WTC11 (cell line): ENCODE data around the gene IGSF6. TPM values are rescaled to one million over a fixed set of nuclear protein-coding genes. Genes with fewer than 3 reads are reported as not detected.
"Not testable (repeated sequence)": the region's sequence is repeated elsewhere in the genome, so short reads cannot be mapped to it uniquely, and the experiment has no call there.

Experiments
- ATAC-seq: fragments of 200-7000 bp; cut with Tn5 transposase; 2 replicates; pipeline ENCODE4 v1.10.0; 2021; ENCODE audit warnings: mild to moderate bottlenecking, moderate library complexity
- CTCF ChIA-PET: fragments of 300-600 bp; sonication (Branson Sonifier 250); formaldehyde crosslinking; loops from one replicate; lab custom pipeline; 2021; ENCODE audit warnings: antibody characterized with exemption; lab: Charles Lee
- POLR2A ChIA-PET: fragments of 350-600 bp; sonication (Branson Sonifier 250); formaldehyde crosslinking; loops from one replicate; lab custom pipeline; 2021; ENCODE audit warnings: antibody characterized with exemption; lab: Charles Lee
- DNase-seq: peaks from one replicate; pipeline ENCODE4 v3.0.0; 2021; ENCODE audit warnings: low spot score
- H3K27ac Mint-ChIP-seq: 2 replicates; pipeline ENCODE4 v1.8.0; 2021; ENCODE audit warnings: mixed read lengths
- H3K27me3 Mint-ChIP-seq: 2 replicates; pipeline ENCODE4 v1.8.0; 2021; ENCODE audit warnings: low read depth, mild to moderate bottlenecking, moderate library complexity, mixed read lengths
- H3K36me3 Mint-ChIP-seq: 2 replicates; pipeline ENCODE4 v1.8.0; 2021; ENCODE audit warnings: mixed read lengths
- H3K4me1 Mint-ChIP-seq: 2 replicates; pipeline ENCODE4 v1.8.0; 2022; ENCODE audit warnings: mixed read lengths
- H3K4me3 Mint-ChIP-seq: 2 replicates; pipeline ENCODE4 v1.8.0; 2021; ENCODE audit warnings: mild to moderate bottlenecking, moderate library complexity, mixed read lengths
- H3K9me3 Mint-ChIP-seq: 2 replicates; pipeline ENCODE4 v1.8.0; 2021; ENCODE audit warnings: mixed read lengths
- CBFB ChIP-seq: sonication (generic); formaldehyde crosslinking; IDR thresholded peaks from 2 replicates; pipeline ENCODE4 v1.8.1; 2022; ENCODE audit warnings: mild to moderate bottlenecking, low read depth, missing genetic modification reagents
- CDX4 ChIP-seq: fragments of 250-450 bp; sonication (Bioruptor Pico); IDR thresholded peaks from 2 replicates; pipeline ENCODE4 v1.9.0; 2021; ENCODE audit warnings: moderate library complexity, mild to moderate bottlenecking, inconsistent platforms, borderline replicate concordance
- CREM ChIP-seq: sonication (generic); formaldehyde crosslinking; IDR thresholded peaks from 2 replicates; pipeline ENCODE4 v1.8.1; 2022; ENCODE audit warnings: mild to moderate bottlenecking, missing genetic modification reagents, moderate library complexity
- E2F4 ChIP-seq: sonication (generic); formaldehyde crosslinking; IDR thresholded peaks from 2 replicates; pipeline ENCODE4 v1.8.1; 2022; ENCODE audit warnings: low read depth, mild to moderate bottlenecking, moderate library complexity, missing genetic modification reagents, borderline replicate concordance
- EMX1 ChIP-seq: fragments of 250-450 bp; sonication (Bioruptor Pico); IDR thresholded peaks from 2 replicates; pipeline ENCODE4 v1.8.0; 2021; ENCODE audit warnings: mild to moderate bottlenecking
- FOXJ3 ChIP-seq: sonication (generic); formaldehyde crosslinking; IDR thresholded peaks from 2 replicates; pipeline ENCODE4 v1.9.0; 2021; ENCODE audit warnings: missing genetic modification reagents, mild to moderate bottlenecking, borderline replicate concordance
- KAT7 ChIP-seq: sonication (generic); formaldehyde crosslinking; IDR thresholded peaks from 2 replicates; pipeline ENCODE4 v1.8.1; 2023; ENCODE audit warnings: missing genetic modification reagents, mild to moderate bottlenecking, borderline replicate concordance
- MLX ChIP-seq: sonication (generic); formaldehyde crosslinking; IDR thresholded peaks from 2 replicates; pipeline ENCODE4 v1.8.1; 2023; ENCODE audit warnings: mild to moderate bottlenecking, missing genetic modification reagents, moderate library complexity
- NFE2L1 ChIP-seq: sonication (generic); formaldehyde crosslinking; IDR thresholded peaks from 2 replicates; pipeline ENCODE4 v1.8.1; 2023; ENCODE audit warnings: missing genetic modification reagents
- OVOL2 ChIP-seq: fragments of 250-450 bp; sonication (Bioruptor Pico); IDR thresholded peaks from 2 replicates; pipeline ENCODE4 v1.9.0; 2021; ENCODE audit warnings: mild to moderate bottlenecking, borderline replicate concordance
- PRRX2 ChIP-seq: fragments of 250-450 bp; sonication (Bioruptor Pico); IDR thresholded peaks from 2 replicates; pipeline ENCODE4 v1.8.0; 2021; ENCODE audit warnings: mild to moderate bottlenecking
- RORB ChIP-seq: fragments of 250-450 bp; sonication (Bioruptor Pico); IDR thresholded peaks from 2 replicates; pipeline ENCODE4 v1.9.0; 2021; ENCODE audit warnings: mild to moderate bottlenecking
- TEAD1 ChIP-seq: sonication (generic); formaldehyde crosslinking; IDR thresholded peaks from 2 replicates; pipeline ENCODE4 v1.8.0; 2022; ENCODE audit warnings: mild to moderate bottlenecking, missing genetic modification reagents
- TEAD4 ChIP-seq: sonication (generic); formaldehyde crosslinking; IDR thresholded peaks from 2 replicates; pipeline ENCODE4 v1.8.0; 2022; ENCODE audit warnings: mild to moderate bottlenecking, missing genetic modification reagents
- ZNF121 ChIP-seq: sonication (generic); formaldehyde crosslinking; IDR thresholded peaks from 2 replicates; pipeline ENCODE4 v1.8.0; 2023; ENCODE audit warnings: missing genetic modification reagents
- ZNF317 ChIP-seq: sonication (generic); formaldehyde crosslinking; IDR thresholded peaks from 2 replicates; pipeline ENCODE4 v1.8.1; 2023; ENCODE audit warnings: low read depth, mild to moderate bottlenecking, moderate library complexity, missing genetic modification reagents, borderline replicate concordance
- ZNF423 ChIP-seq: fragments of 250-450 bp; sonication (Bioruptor Pico); IDR thresholded peaks from 2 replicates; pipeline ENCODE4 v2.1.2; 2022; ENCODE audit warnings: mild to moderate bottlenecking, moderate library complexity
- ZSCAN18 ChIP-seq: fragments of 250-450 bp; sonication (Bioruptor Pico); IDR thresholded peaks from 2 replicates; pipeline ENCODE4 v2.1.2; 2022; ENCODE audit warnings: mild to moderate bottlenecking, moderate library complexity
- total RNA-seq: library from RNA; stranded (reverse); gene quantifications from 3 replicates; pipeline ENCODE4 v1.2.3, GENCODE V29; 2021

The IGSF6 gene
- total RNA-seq, 1 experiment from 2014 or later: not detected

- peak; percentile 70 for TF ChIP-seq ZNF121 (CRISPR knock-in tag)
- CTCF ChIA-PET, DNase-seq, ATAC-seq, H3K4me3 Mint-ChIP-seq, H3K27me3 Mint-ChIP-seq, H3K4me1 Mint-ChIP-seq, H3K9me3 Mint-ChIP-seq, H3K36me3 Mint-ChIP-seq, POLR2A ChIA-PET, H3K27ac Mint-ChIP-seq: not testable (repeated sequence)
These were observed 2.5 kb downstream of the IGSF6 start for GRCh38 chr16:21649826-21650406.

- TF ChIP-seq FOXJ3 (CRISPR knock-in tag): no peak
- no peak for TF ChIP-seq KAT7
- TF ChIP-seq ZNF317 (CRISPR knock-in tag): no peak
- TF ChIP-seq CDX4: no peak
- TF ChIP-seq ZSCAN18 (CRISPR knock-in tag): no peak
- TF ChIP-seq EMX1: no peak
- no peak for TF ChIP-seq TEAD1 (CRISPR knock-in tag)
- TF ChIP-seq MLX (CRISPR knock-in tag): no peak
- TF ChIP-seq PRRX2 (CRISPR knock-in tag): no peak
- TF ChIP-seq, all 79 proteins: peak for 0
- Mint-ChIP-seq H3K27me3 (no peaks in the 10 kb centered on the region), H3K9me3 (no peaks in the 10 kb centered on the region), H3K27ac (no peak overlapping the region; the same call in 1 of the 2 replicates), H3K4me1 (0 out of 2 replicates have a peak, but pooled peaks cover 3% of the 10 kb centered on the region), H3K36me3 (no peaks in the 10 kb centered on the region), H3K4me3 (no peak overlapping the region)
- DNase-seq: no peak
- no peak for ATAC-seq
- ChIA-PET POLR2A (no interaction called here), CTCF (interaction anchor here (1.3 kb wide), 1 partner anchor 10 kb away, joined by 3 read pairs; no protein-coding TSS in a partner anchor)
These were observed 4.7 kb downstream of the IGSF6 start for GRCh38 chr16:21647562-21648164.

- no peaks in the 10 kb centered on the region for H3K36me3 Mint-ChIP-seq
- ATAC-seq: no peak
- H3K9me3 Mint-ChIP-seq: no peaks in the 10 kb centered on the region
- CTCF ChIA-PET: interaction anchor here (1.3 to 2.1 kb wide), 2 partner anchors 10 kb away, joined by 3 to 12 read pairs; no protein-coding TSS in a partner anchor
- H3K4me3 Mint-ChIP-seq: no peak overlapping the region
- no peak for DNase-seq
- H3K27me3 Mint-ChIP-seq: no peaks in the 10 kb centered on the region
- POLR2A ChIA-PET: no interaction called here
- H3K27ac Mint-ChIP-seq: peak overlapping the region; percentile 8; the same call in 1 of the 2 replicates
- 0 out of 2 replicates have a peak, but pooled peaks cover 3% of the 10 kb centered on the region for H3K4me1 Mint-ChIP-seq
- no peak for TF ChIP-seq NFE2L1 (CRISPR knock-in tag)
- TF ChIP-seq RORB (CRISPR knock-in tag): no peak
- no peak for TF ChIP-seq TEAD4 (CRISPR knock-in tag)
- TF ChIP-seq CREM (CRISPR knock-in tag): no peak
- TF ChIP-seq E2F4 (CRISPR knock-in tag): no peak
- no peak for TF ChIP-seq OVOL2 (CRISPR knock-in tag)
- TF ChIP-seq ZNF423 (CRISPR knock-in tag): no peak
- TF ChIP-seq CBFB (CRISPR knock-in tag): no peak
These were observed 5.5 kb downstream of the IGSF6 start for GRCh38 chr16:21646721-21647561.
